ENCODE results near the gene ATP6V1C2. TPM values are rescaled to one million over a fixed set of nuclear protein-coding genes. Genes with fewer than 3 reads are reported as not detected.

ATP6V1C2 gene
- total RNA-seq, 3 donors from 2014 or later (not counting 1 experiment from before 2014, with no cell fraction given), result 0.92 TPM; not detected in 2

DNA sequence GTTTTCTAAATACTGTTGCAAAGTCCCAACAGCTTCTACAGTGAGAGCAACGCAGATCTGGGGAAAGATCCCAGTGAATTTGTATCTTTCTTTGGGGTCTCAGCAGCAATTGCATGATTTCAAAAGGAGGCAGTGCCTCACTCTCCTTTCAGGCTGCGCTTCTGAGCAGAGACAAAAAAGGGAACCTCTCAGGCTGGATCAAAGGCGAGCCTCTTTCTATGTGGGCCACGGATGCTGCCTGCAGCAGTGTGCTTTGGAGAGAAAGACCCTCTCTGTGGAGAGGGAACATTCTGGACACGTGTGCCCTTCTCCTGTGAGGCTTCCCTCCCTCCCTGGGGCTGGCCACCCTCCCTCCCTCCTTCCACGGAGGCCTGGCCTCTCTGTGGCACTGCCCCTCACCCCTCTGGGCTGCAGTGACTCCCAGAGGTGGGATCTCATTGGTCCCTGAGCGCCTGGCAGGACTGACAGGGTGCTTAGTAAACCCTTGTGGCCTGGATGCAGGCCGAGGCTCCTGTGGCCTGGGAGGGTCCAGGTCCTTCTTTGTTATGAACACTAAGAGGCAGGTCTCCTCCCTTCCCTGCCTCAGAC lies 112.7 kb downstream of the ATP6V1C2 start:
- Mint-ChIP-seq H3K36me3 (no peaks in the 10 kb centered on the region), H3K4me1 (peaks cover 5 to 9% of the 10 kb centered on the region in 2 donors), H3K27me3 (ENCODE audit: low read depth in 2 of 2) (peaks cover 21 to 33% of the 10 kb centered on the region in 2 donors), H3K4me3 (no peak overlapping the region), H3K9me3 (no peaks in the 10 kb centered on the region), H3K27ac (no peak overlapping the region)
- peaks cover 14% of the 10 kb centered on the region for H3K4me1 ChIP-seq (ENCODE audit: control insufficient read depth, insufficient read depth, low read length)
- no peak overlapping the region for H3K27ac ChIP-seq (ENCODE audit: low read length)
- H3K9me3 ChIP-seq (ENCODE audit: control insufficient read depth, insufficient read depth, low read length), result no peaks in the 10 kb centered on the region
- no peaks in the 10 kb centered on the region for H3K36me3 ChIP-seq (ENCODE audit: control insufficient read depth, insufficient read depth, low read length)
- 58% methylated on average over 8 of the region's 8 CpGs for WGBS (ENCODE audit: insufficient coverage)
- peaks cover 7% of the 10 kb centered on the region for H3K27me3 ChIP-seq (ENCODE audit: control insufficient read depth, insufficient read depth, low read length)
- H3K4me3 ChIP-seq (ENCODE audit: low read length), result no peak overlapping the region
- TF ChIP-seq, protein P1, sequence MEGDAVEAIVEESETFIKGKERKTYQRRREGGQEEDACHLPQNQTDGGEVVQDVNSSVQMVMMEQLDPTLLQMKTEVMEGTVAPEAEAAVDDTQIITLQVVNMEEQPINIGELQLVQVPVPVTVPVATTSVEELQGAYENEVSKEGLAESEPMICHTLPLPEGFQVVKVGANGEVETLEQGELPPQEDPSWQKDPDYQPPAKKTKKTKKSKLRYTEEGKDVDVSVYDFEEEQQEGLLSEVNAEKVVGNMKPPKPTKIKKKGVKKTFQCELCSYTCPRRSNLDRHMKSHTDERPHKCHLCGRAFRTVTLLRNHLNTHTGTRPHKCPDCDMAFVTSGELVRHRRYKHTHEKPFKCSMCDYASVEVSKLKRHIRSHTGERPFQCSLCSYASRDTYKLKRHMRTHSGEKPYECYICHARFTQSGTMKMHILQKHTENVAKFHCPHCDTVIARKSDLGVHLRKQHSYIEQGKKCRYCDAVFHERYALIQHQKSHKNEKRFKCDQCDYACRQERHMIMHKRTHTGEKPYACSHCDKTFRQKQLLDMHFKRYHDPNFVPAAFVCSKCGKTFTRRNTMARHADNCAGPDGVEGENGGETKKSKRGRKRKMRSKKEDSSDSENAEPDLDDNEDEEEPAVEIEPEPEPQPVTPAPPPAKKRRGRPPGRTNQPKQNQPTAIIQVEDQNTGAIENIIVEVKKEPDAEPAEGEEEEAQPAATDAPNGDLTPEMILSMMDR (IDR thresholded peaks at IDR 0.05), result no peak
- no peak for DNase-seq
- intact Hi-C loops (cut with micrococcal nuclease), result loop anchor here (2.0 kb wide), 1 partner anchor 291 kb away; no protein-coding TSS in a partner anchor
- no peak for ATAC-seq

Other genes starting within 250 kb of the ATP6V1C2 start
- 10 to 100 TPM; 21.8 to 28.9 (median 22.5) TPM for gene NOL10, start 31.7 kb upstream of the ATP6V1C2 start, total RNA-seq
- 10 to 100 TPM; 57.4 to 81.2 (median 58.7) TPM for gene PDIA6, start 91.2 kb downstream of the ATP6V1C2 start, total RNA-seq
- gene KCNF1, start 190.3 kb downstream of the ATP6V1C2 start, total RNA-seq, result not detected

Measured in natural killer cell (primary cell).